NB4 (cell line): Measurements from ENCODE around the gene ZNF778.

ENCODE experiments used
- DNase-seq: peaks from one replicate; pipeline ENCODE4 v3.0.0; 2010; ENCODE audit warnings: low read depth
- H3K4me3 ChIP-seq: one replicate; pipeline ENCODE4 v1.5.1; 2011; ENCODE audit warnings: mild to moderate bottlenecking, low read depth, low read length, moderate library complexity
- MYC ChIP-seq: IDR thresholded peaks from 2 replicates; pipeline ENCODE4 v1.6.1; 2011; ENCODE audit warnings: low read depth, low read length
- POLR2A ChIP-seq: IDR thresholded peaks from 2 replicates; pipeline ENCODE4 v1.6.1; 2011; ENCODE audit warnings: mild to moderate bottlenecking; ENCODE audit not compliant: insufficient read length; ENCODE audit errors: extremely low read depth
- TF ChIP-seq, protein P1 (sequence below): IDR thresholded peaks from 2 replicates; pipeline ENCODE4 v1.6.1; 2011; ENCODE audit warnings: low read depth, low read length
- TF ChIP-seq, protein P2 (sequence below): IDR thresholded peaks from one replicate; pipeline ENCODE4 v1.5.1; 2012; ENCODE audit warnings: low read depth, low read length

The ZNF778 gene

DNA sequence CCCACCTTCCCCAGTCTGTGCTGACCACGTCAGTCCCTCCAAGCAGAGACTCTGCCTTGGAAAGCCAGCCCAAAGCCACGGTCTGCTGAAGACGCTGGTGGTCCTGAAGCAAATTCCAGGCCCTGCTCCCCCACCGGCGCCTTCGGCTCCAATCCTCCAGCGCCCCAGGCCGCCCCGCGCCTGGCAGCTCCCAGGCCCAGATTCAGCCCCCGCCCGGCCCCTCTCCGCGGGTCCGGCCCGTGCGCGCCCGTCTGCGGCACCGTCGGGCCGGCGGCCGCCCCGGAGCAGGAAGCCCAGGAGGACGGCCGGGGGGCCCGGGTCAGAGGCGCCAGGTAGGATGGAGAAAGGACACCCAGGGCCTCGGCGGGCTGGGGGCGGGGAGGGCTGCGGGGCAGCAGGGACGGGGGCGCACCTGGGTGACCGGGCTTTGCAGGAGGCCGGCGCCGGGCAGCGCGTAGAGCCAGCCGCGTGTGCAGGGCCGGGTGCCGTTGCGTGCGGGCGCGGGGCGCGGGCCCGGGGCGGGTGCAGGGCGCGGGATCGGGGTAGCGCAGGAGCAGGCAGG, 16.6 kb upstream of the ZNF778 start:
- H3K4me3 ChIP-seq = peak overlapping the region; percentile 76
- TF ChIP-seq, protein P1, sequence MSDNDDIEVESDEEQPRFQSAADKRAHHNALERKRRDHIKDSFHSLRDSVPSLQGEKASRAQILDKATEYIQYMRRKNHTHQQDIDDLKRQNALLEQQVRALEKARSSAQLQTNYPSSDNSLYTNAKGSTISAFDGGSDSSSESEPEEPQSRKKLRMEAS = no peak
- TF ChIP-seq, protein P2, sequence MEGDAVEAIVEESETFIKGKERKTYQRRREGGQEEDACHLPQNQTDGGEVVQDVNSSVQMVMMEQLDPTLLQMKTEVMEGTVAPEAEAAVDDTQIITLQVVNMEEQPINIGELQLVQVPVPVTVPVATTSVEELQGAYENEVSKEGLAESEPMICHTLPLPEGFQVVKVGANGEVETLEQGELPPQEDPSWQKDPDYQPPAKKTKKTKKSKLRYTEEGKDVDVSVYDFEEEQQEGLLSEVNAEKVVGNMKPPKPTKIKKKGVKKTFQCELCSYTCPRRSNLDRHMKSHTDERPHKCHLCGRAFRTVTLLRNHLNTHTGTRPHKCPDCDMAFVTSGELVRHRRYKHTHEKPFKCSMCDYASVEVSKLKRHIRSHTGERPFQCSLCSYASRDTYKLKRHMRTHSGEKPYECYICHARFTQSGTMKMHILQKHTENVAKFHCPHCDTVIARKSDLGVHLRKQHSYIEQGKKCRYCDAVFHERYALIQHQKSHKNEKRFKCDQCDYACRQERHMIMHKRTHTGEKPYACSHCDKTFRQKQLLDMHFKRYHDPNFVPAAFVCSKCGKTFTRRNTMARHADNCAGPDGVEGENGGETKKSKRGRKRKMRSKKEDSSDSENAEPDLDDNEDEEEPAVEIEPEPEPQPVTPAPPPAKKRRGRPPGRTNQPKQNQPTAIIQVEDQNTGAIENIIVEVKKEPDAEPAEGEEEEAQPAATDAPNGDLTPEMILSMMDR = no peak
- TF ChIP-seq POLR2A = no peak
- TF ChIP-seq MYC = no peak
- DNase-seq = no peak

DNA sequence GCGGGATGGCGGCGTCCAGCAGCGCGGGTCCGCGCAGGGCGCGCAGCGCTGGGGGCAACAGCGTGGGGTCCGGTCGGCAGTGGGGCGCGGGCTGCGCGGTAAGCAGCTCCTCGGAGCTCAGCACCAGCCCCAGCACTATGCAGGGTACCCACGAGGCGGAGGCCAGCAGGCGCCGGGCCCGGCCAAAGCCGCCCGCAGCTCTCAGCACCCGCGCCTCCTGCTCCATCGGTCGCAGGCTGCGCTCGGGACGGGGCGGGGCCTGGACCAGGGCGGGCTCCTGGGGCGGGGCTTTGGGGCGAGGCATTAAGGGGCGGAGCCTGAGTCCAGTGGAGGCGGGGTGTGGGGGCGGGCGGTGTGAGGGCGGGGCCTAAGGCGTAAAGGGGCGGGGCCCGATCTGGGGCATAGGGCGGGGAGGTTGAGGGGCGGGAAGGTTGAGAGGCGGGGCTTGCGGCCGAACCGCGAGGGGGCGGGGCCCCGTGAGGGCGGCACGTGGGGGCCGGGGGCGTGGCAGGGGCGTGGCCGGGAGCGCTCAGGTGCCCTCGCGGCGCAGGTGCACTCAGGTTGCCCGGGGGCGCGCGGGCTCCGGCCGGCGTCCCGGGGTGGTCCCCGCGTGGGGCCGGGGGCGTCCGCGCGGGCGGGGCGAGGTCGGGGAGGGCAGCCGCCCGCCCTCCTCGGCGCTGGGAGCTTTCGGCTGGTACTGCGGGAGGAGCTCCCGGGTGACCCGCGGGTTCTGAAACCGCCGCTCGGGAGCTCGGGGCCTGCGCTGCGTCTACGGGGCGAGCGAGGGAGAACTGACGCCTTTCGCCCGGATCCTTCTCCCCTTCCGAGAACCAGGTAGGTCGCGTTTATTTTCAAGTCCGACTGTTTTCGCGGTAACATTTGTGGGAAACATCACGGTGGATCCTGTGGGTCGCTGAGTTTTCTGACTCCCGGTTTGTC, 15.8 kb upstream of the ZNF778 start:
- H3K4me3 ChIP-seq = peak overlapping the region; percentile 72
- TF ChIP-seq, protein P2 = no peak
- TF ChIP-seq MYC (no peak), POLR2A (peak; percentile 47)
- TF ChIP-seq, protein P1 = no peak
- peak; percentile 86 for DNase-seq

DNA sequence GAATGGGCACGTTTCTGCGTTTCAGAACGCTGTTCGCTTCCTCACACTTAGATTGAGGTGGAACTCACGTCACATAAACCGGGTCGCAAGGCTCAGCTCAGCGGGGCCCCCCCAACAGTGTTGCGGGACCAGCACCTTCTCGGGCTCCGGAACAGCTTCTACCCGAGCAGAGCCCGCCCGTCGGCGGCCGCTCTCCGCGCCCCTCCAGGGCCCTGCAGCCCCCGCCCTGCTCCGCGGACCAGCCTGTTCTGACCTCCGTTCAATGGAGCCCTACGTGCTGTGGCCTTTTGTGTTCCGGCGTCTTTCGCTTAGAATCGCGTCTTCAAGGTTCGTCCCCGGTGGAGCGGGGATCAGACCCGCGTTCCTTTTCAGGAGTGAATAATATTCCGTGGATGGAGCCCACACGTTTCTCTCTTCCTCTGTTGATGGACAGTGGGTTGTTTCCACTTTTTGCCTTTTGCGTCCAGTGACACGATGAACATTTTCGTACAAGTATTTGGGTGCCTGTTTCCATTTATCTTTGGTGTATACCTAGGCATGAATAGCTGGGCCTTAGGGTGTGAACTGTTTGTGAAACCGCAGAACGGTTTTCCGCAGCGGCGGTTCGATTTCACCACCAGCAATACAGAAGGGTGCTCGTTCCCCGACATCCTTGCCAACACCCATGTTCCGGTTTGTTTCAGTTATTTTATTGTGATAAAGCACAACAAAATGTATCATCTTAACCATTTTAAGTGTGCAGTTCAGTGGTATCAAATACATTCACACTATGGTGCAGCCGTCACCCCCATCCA, 14.9 kb upstream of the ZNF778 start:
- peak overlapping the region; percentile 72 for H3K4me3 ChIP-seq
- TF ChIP-seq POLR2A (no peak), MYC (no peak)
- TF ChIP-seq, protein P2 = no peak
- TF ChIP-seq, protein P1 = no peak
- peak; percentile 76 for DNase-seq

DNA sequence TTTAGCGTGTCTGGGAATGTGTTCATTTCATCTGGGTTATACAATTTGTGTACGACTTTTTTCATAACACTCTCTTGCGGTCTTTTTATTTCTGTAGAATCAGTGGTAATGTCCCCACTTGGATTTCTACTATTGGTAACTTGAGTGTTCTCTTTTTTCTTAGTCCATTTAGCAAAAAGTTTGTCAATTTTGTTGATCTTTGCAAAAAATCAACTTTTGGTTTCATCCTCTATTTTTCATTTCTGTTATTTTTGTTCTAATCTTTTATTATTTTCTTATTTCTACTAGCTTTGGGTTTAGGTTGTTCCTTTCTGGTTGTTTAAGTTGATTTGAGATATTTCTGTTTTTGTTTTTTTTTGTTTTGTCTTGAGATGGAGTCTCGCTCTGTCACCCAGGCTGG, 9.5 kb upstream of the ZNF778 start:
- H3K4me3 ChIP-seq = no peak overlapping the region
- TF ChIP-seq, protein P1 = no peak
- TF ChIP-seq MYC = no peak
- no peak for DNase-seq

DNA sequence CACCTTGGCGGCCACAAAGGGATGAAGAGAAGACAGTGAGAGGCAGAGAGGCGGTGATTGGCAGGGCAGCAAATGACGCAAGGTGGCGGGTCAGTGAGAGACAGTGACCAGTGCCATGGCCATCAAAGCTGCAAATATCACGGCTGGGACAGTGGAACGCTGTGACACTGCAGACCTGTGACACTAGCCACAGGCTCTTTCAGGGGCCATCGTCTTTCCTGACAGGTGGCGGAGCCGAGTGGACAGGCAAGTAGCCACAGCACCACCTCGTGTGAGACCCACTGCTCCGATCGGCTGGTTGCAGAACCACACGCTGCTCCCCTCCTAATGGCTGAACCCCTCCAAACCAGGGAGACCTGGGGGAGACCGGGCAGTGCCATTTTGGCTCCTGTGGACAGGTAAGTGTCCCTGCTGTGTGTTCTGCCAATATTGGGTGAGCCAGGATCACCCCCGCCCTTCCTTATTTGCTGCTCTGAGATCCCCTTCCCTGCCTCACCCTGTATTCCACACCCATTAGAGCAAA, 7.9 kb upstream of the ZNF778 start:
- TF ChIP-seq MYC (no peak), POLR2A (no peak)
- TF ChIP-seq, protein P1 = no peak
- TF ChIP-seq, protein P2 = no peak
- DNase-seq = no peak
- no peak overlapping the region for H3K4me3 ChIP-seq
